B cell (primary cell): ENCODE data around the gene ADAM23. TPM values are rescaled to one million over a fixed set of nuclear protein-coding genes. Genes with fewer than 3 reads are reported as not detected.

ENCODE experiments used
- ATAC-seq: fragments of 200-7000 bp; cut with Tn5 transposase; one replicate; pipeline ENCODE4 v1.10.0; 2021; ENCODE audit warnings: low read depth, mild to moderate bottlenecking, moderate number of reproducible peaks, moderate library complexity
- CTCF ChIA-PET: fragments of 350-600 bp; sonication (Branson Sonifier 250); formaldehyde crosslinking; loops from one replicate; lab custom pipeline; 2021; ENCODE audit warnings: antibody characterized with exemption, inconsistent platforms; lab: Charles Lee
- POLR2A ChIA-PET: fragments of 350-600 bp; sonication (Branson Sonifier 250); formaldehyde crosslinking; loops from one replicate; lab custom pipeline; 2021; ENCODE audit warnings: antibody characterized with exemption; lab: Charles Lee
- DNase-seq: peaks from one replicate; pipeline ENCODE4 v3.0.0; 2013
- H2AFZ ChIP-seq: 2 replicates; pipeline ENCODE4 v1.6.1; 2012; ENCODE audit warnings: mild to moderate bottlenecking, low read depth, low read length; ENCODE audit not compliant: insufficient read depth, poor library complexity, severe bottlenecking
- H3K27ac ChIP-seq, 2 donors: 1 replicate in 1 of 2; 2 replicates in 1 of 2; pipeline ENCODE4 v1.5.1; 2012 to 2013; ENCODE audit warnings: low read length in 2 of 2, mild to moderate bottlenecking in 2 of 2, moderate library complexity in 1 of 2
- H3K27me3 ChIP-seq, 4 experiments: fragments of 200-600 bp in 1 of 4; sonication (generic) in 1 of 4; replicated peaks in 1 of 4; 1 replicate in 2 of 4; 2 replicates in 2 of 4; pipeline versions ENCODE4 v1.6.1 to v1.7.0; 2013 to 2016; ENCODE audit warnings: low read length in 3 of 4, mild to moderate bottlenecking in 2 of 4, mixed read lengths in 1 of 4, moderate library complexity in 1 of 4; ENCODE audit not compliant: insufficient read depth in 4 of 4, control insufficient read depth in 3 of 4; ENCODE audit errors: control extremely low read depth in 1 of 4
- H3K36me3 ChIP-seq, 2 experiments: replicated peaks in 1 of 2; 1 replicate in 1 of 2; 2 replicates in 1 of 2; pipeline versions ENCODE4 v1.6.1 to v1.7.1; 2013; ENCODE audit warnings: low read length in 1 of 2; ENCODE audit not compliant: insufficient read depth in 2 of 2, control insufficient read depth in 1 of 2; ENCODE audit errors: control extremely low read depth in 1 of 2, extremely low read depth in 1 of 2
- H3K4me1 ChIP-seq, 2 donors: fragments of 200-600 bp in 1 of 2; sonication (generic) in 1 of 2; 1 replicate in 1 of 2; 2 replicates in 1 of 2; pipeline versions ENCODE4 v1.5.1 to v1.6.1; 2013 to 2017; ENCODE audit warnings: low read length in 2 of 2; ENCODE audit not compliant: control insufficient read depth in 2 of 2, insufficient read depth in 2 of 2
- H3K4me2 ChIP-seq: replicated peaks from 2 replicates; pipeline ENCODE3; 2012; ENCODE audit warnings: mild to moderate bottlenecking, low read depth, low read length; ENCODE audit not compliant: poor library complexity, severe bottlenecking
- H3K4me3 ChIP-seq, 5 experiments: fragments of 200-600 bp in 1 of 5; sonication (generic) in 1 of 5; 1 replicate in 3 of 5; 2 replicates in 2 of 5; pipeline versions ENCODE4 v1.5.1 to v1.7.0; 2011 to 2016; ENCODE audit warnings: low read length in 4 of 5, mild to moderate bottlenecking in 4 of 5, low read depth in 2 of 5, control low read depth in 1 of 5, moderate library complexity in 1 of 5; ENCODE audit not compliant: insufficient read depth in 1 of 5; ENCODE audit errors: control extremely low read depth in 1 of 5, extremely low read depth in 1 of 5
- H3K79me2 ChIP-seq: fragments of 200-600 bp; sonication (generic); one replicate; pipeline ENCODE4 v1.6.0; 2016; ENCODE audit warnings: low read length; ENCODE audit not compliant: control insufficient read depth, insufficient read depth
- H3K9ac ChIP-seq: fragments of 200-600 bp; sonication (generic); 2 replicates; pipeline ENCODE4 v1.6.1; 2017; ENCODE audit warnings: mild to moderate bottlenecking, low read length, moderate library complexity
- H3K9me3 ChIP-seq, 3 donors: one replicate each; pipeline versions ENCODE4 v1.6.1 to v1.7.1; 2013; ENCODE audit warnings: low read length in 2 of 3; ENCODE audit not compliant: control insufficient read depth in 2 of 3, insufficient read depth in 1 of 3; ENCODE audit errors: control extremely low read depth in 1 of 3
- H4K20me1 ChIP-seq: 2 replicates; pipeline ENCODE4 v1.6.0; 2012; ENCODE audit warnings: mild to moderate bottlenecking, low read length; ENCODE audit not compliant: insufficient read depth, control insufficient read depth, poor library complexity, severe bottlenecking
- H3K27ac Mint-ChIP-seq: one replicate; pipeline ENCODE4 v1.8.0; 2021; ENCODE audit warnings: mixed read lengths
- H3K27me3 Mint-ChIP-seq: one replicate; pipeline ENCODE4 v1.8.0; 2021; ENCODE audit warnings: mixed read lengths
- H3K4me1 Mint-ChIP-seq: one replicate; pipeline ENCODE4 v1.8.0; 2021; ENCODE audit warnings: mixed read lengths
- H3K4me3 Mint-ChIP-seq: one replicate; pipeline ENCODE4 v1.8.0; 2021; ENCODE audit warnings: mixed read lengths
- H3K9me3 Mint-ChIP-seq: one replicate; pipeline ENCODE4 v1.8.0; 2022; ENCODE audit warnings: mixed read lengths; ENCODE audit not compliant: insufficient read depth
- CTCF ChIP-seq: fragments of 200-600 bp; IDR thresholded peaks from one replicate; pipeline ENCODE4 v1.8.0; 2022; ENCODE audit warnings: antibody characterized with exemption, mild to moderate bottlenecking
- EZH2 ChIP-seq: IDR thresholded peaks from 2 replicates; pipeline ENCODE4 v1.6.1; 2012; ENCODE audit warnings: borderline replicate concordance, low read depth, mild to moderate bottlenecking, moderate library complexity, low read length; ENCODE audit not compliant: insufficient read depth, poor library complexity, severe bottlenecking
- WGBS: methylation state at CpG from one replicate; pipeline ENCODE4 v1.1.5; 2013; ENCODE audit warnings: missing lambda C conversion rate; ENCODE audit not compliant: insufficient coverage; 5-methylcytosine and 5-hydroxymethylcytosine counted together
- intact Hi-C: fragments of 100-400 bp; cut with micrococcal nuclease; formaldehyde crosslinking; loops from one replicate; pipeline ENCODE4 v1.10.0; 2022
- polyA plus RNA-seq: library from polyadenylated mRNA; depleted of rRNA; stranded (reverse); fragments of >200 nt; gene quantifications from 2 replicates; pipeline ENCODE4 v1.2.3, GENCODE V29; 2012
- total RNA-seq, 2 donors: library from RNA; stranded (reverse); fragments of 120-200 nt in 1 of 2; gene quantifications; 1 replicate in 1 of 2; 2 replicates in 1 of 2; pipeline versions ENCODE4 v1.2.3 to v1.2.4, GENCODE V29; 2013 to 2022

ADAM23 gene
- total and polyA plus RNA-seq, 2 donors (not counting 1 experiment from before 2014, with no cell fraction given), result 0.78 to 1.7 TPM

GRCh38 chr2:206626108-206626507, 182.8 kb downstream of the ADAM23 start:
- DNase-seq (no peak), ATAC-seq (no peak)
- ChIA-PET CTCF (no interaction called here), POLR2A (no interaction called here)
- Mint-ChIP-seq H3K4me1 (no peaks in the 10 kb centered on the region), H3K9me3 (no peaks in the 10 kb centered on the region), H3K27me3 (peaks cover 19% of the 10 kb centered on the region), H3K4me3 (no peak overlapping the region), H3K27ac (no peak overlapping the region)
- H3K4me2 ChIP-seq, result no peak overlapping the region
- no peaks in the 10 kb centered on the region for H3K9me3 ChIP-seq
- H2AFZ ChIP-seq, result no peak overlapping the region
- no peaks in the 10 kb centered on the region for H3K4me1 ChIP-seq
- no peak overlapping the region for H3K4me3 ChIP-seq
- no peaks in the 10 kb centered on the region for H3K27me3 ChIP-seq
- TF ChIP-seq EZH2, result no peak
- no peak for TF ChIP-seq CTCF
- H3K9ac ChIP-seq, result no peak overlapping the region
- no peaks in the 10 kb centered on the region for H4K20me1 ChIP-seq
- no peaks in the 10 kb centered on the region for H3K36me3 ChIP-seq
- H3K27ac ChIP-seq, result no peak overlapping the region
- 68% methylated on average over 2 of the region's 2 CpGs for WGBS
- intact Hi-C loops, result no loop called here
- H3K79me2 ChIP-seq, result no peaks in the 10 kb centered on the region

- Histone ChIP-seq H3K9ac (no peak overlapping the region), H3K27me3 (no peaks in the 10 kb centered on the region), H3K4me3 (no peak overlapping the region), H3K9me3 (no peaks in the 10 kb centered on the region), H4K20me1 (no peaks in the 10 kb centered on the region), H3K4me1 (no peaks in the 10 kb centered on the region), H3K27ac (no peak overlapping the region), H3K36me3 (no peaks in the 10 kb centered on the region), H3K4me2 (no peak overlapping the region), H2AFZ (no peak overlapping the region), H3K79me2 (no peaks in the 10 kb centered on the region)
- DNase-seq (no peak), ATAC-seq (no peak)
- intact Hi-C loops, result no loop called here
- Mint-ChIP-seq H3K27me3 (peaks cover 19% of the 10 kb centered on the region), H3K4me3 (no peak overlapping the region), H3K4me1 (no peaks in the 10 kb centered on the region), H3K9me3 (no peaks in the 10 kb centered on the region), H3K27ac (no peak overlapping the region)
- CTCF ChIA-PET, result no interaction called here
- POLR2A ChIA-PET, result no interaction called here
- TF ChIP-seq CTCF (no peak), EZH2 (no peak)
Measured at GRCh38 chr2:206627632-206628031, 184.3 kb downstream of the ADAM23 start.
